GM19035 (cell line): ENCODE results near the gene LACTB.

Experiments used
- ATAC-seq: cut with Tn5 transposase; IDR thresholded peaks from one replicate; pipeline ENCODE4 v1.9.1; 2021; ENCODE audit not compliant: unreplicated experiment

Gene LACTB

GRCh38 chr15:63121382-63122001 lies at the start of gene LACTB:
LACTB (plus strand) TSS chr15:63121861; CDS start chr15:63121872, 11 bp downstream.
- peak; percentile 71 for ATAC-seq

- ATAC-seq, result no peak
These were observed 49.5 kb upstream of the LACTB start for GRCh38 chr15:63072023-63072650.

GRCh38 chr15:63072809-63073277 lies 48.8 kb upstream of the LACTB start:
- ATAC-seq, result no peak

- ATAC-seq, result no peak
These were observed 48.0 kb upstream of the LACTB start for GRCh38 chr15:63073497-63074172.

- ATAC-seq, result no peak
These were observed 46.4 kb upstream of the LACTB start for GRCh38 chr15:63075015-63075983.

GRCh38 chr15:63075984-63076713 lies 45.5 kb upstream of the LACTB start:
- no peak for ATAC-seq

GRCh38 chr15:63076714-63077046 lies 45.0 kb upstream of the LACTB start:
- ATAC-seq, result no peak

GRCh38 chr15:63077952-63078351 lies 43.7 kb upstream of the LACTB start:
- ATAC-seq, result no peak

- ATAC-seq, result no peak
These were observed 41.6 kb upstream of the LACTB start for GRCh38 chr15:63079947-63080626.

- ATAC-seq, result no peak
These were observed 40.9 kb upstream of the LACTB start for GRCh38 chr15:63080634-63081250.

- ATAC-seq, result no peak
These were observed 39.3 kb upstream of the LACTB start for GRCh38 chr15:63082366-63082765.

GRCh38 chr15:63083044-63083443 lies 38.6 kb upstream of the LACTB start:
- no peak for ATAC-seq

- ATAC-seq, result no peak
These were observed 38.1 kb upstream of the LACTB start for GRCh38 chr15:63083541-63083940.

- ATAC-seq, result no peak
These were observed 36.9 kb upstream of the LACTB start for GRCh38 chr15:63084806-63085205.

- ATAC-seq, result no peak
These were observed 36.4 kb upstream of the LACTB start for GRCh38 chr15:63085289-63085688.

- no peak for ATAC-seq
These were observed 35.4 kb upstream of the LACTB start for GRCh38 chr15:63086271-63086670.

GRCh38 chr15:63086947-63087346 lies 34.7 kb upstream of the LACTB start:
- no peak for ATAC-seq

GRCh38 chr15:63088533-63089245 lies 33.0 kb upstream of the LACTB start:
- ATAC-seq, result no peak
